ENCODE results near the gene FRMPD2.
A peak's percentile ranks its signal among the peaks of the same experiment; 100 is the strongest.

- peak in 1 of 3 experiments; percentile 25 for TF ChIP-seq CTCF (IDR thresholded peaks at IDR 0.05)
- no peak for TF ChIP-seq POLR2A (IDR thresholded peaks at IDR 0.05; ENCODE audit: low read depth)
- no peak for TF ChIP-seq POLR2AphosphoS5 (IDR thresholded peaks at IDR 0.05)
These were observed 58.9 kb downstream of the FRMPD2 start for GRCh38 chr10:48215486-48216203.
